GM15510 (cell line): ENCODE measurements around the gene CARF.

Experiments
- POLR2A ChIP-seq: IDR thresholded peaks from 3 replicates; pipeline ENCODE4 v1.6.1; 2011; ENCODE audit warnings: borderline replicate concordance; ENCODE audit not compliant: insufficient read length; ENCODE audit errors: extremely low read depth

The CARF gene

DNA sequence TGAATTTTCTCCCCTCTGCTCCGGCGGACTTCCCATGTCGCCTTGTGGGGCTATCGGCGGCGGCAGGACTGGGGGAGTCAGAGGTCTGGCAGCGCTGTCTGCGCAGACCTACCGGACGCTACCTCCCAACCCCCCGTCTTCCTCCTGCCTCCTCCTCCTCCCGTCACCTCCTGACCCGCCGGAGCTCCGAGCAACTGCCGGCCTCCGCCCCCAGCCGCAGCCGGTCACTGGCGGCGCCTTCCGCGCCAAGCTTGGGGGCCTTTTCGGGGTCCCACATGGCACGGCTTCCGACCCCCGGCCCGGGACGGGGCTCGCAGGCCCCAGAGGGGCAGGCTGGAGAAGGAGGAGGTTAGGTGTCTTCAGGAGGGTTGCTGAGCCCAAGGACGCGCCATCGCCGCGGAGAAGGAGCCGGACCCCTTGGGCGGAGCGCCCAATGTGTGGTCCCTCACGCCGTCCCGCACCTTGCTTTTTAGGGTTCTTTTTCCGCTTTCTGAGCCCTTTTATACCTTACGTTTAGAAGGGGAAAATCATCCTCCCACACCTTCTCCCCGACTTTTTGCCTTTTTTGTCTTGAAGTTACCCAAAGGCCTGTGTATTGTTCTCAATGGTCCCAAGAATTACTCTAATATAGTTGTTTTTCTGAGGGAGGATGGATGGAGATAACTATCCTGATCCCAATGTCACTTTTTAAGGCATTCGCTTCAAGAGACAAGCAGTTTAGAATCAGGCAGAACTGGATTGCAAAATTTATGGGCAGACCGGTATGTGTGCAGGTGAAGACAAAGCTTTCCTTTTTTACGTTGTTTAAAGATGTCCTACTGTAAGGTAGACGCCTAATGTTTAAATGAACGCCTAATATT lies 497 bp downstream of the CARF start:
- TF ChIP-seq POLR2A: peak; percentile 52

DNA sequence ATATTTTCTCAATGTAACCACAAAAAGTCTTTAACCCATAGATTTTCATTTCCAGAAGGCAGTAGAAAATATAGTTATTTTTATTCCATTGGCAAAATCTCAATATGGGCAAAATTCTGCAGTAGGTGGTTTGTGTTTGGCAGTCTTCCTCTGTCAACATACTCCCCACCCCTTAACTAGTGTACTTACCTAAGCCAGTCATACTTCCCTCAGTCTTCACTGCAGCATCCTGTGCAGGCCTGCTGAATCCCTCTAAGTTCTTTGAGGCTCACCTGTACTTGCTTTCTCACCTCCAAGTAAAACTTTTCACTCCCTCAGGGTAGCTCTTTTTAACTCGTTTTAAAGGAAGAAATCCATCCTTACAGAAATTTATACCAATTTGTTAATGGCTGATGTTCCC lies 6.8 kb downstream of the CARF start:
- no peak for TF ChIP-seq POLR2A

DNA sequence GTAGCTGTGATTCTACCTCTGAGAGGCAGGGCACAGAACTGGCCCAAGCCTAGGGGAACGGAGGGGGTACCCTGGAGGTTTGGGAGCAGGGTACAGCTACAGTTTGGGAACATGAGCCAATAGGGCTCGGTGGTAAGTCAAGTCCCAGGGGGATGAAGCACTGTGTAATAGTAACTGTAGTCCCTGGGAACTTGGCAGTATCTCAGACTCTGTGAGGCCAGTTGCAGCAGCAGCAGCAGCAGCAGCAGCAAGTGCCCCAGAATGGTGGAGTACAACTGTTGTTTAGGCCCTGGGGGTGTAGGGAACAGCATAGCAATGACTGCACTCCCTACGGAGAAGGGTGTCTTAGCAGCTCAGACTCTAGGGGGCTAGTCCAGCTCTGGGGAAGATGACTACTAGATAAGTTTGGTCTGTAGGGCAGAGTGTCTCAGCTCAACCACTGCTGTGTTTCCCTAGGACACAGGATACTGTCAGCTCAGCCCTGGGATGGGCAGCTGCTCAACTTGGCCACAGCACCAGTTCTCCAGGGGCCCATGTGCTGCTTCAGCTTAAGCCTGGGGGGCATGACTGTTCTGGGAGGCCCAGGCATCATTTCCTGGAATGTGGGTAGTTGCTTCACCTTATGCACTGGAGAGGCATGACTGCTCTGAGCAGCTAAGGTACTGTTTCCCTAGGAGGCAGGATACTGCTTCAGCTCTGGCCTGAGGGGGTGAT lies 20.5 kb downstream of the CARF start:
- no peak for TF ChIP-seq POLR2A

DNA sequence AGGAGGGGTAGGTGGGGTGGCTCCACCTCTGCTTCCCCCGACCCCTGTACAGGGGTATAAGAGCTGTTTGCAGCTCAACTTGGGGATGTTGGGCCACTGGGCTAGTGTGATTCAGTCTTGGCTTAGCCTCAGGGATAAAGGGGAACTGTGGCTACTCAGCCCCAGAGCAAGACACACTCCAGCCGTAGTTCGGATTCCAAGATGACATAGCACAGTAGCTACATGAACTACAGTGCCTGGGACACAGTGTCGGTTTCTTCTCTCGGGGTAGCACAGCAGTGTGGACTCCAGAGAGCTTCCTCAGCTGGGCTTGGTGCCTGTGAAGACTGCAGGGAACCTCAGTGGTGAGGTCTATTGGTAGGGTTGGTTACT lies 21.1 kb downstream of the CARF start:
- no peak for TF ChIP-seq POLR2A

DNA sequence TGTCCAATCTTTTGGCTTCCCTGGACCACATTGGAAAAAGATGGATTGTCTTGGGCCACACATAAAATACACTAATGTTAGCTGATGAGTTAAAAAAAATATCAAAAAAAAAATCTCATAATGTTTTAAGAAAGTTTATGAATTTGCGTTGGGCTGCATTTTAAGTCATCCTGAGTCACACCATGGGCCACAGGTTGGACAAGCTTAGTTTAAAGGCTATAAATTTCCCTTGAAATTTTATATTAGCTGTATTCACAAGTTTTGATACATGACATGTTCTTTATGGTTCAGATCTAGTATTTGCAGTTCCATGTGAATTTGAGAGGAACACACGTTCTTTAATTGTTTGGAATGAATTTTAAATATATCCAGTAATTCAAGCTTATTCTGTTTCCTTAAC lies 21.9 kb downstream of the CARF start:
- TF ChIP-seq POLR2A: no peak

DNA sequence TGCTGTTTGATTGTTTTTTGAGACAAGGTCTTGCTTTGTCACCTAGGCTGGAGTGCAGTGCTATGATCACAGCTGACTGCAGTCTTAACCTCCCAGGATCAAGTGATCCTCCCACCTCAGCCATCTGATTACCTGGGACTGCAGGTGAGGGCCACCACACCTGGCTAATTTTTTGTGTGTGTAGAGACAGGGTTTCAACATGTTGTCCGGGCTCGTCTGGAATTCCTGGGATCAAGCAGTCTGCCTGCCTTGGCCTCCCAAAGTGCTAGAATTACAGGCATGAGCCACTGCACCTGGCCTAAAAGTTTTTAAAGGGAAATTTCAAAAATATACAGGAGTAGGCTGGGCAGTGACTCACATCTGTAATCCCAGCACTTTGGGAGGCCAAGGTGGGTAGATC lies 22.4 kb downstream of the CARF start:
- TF ChIP-seq POLR2A: no peak

DNA sequence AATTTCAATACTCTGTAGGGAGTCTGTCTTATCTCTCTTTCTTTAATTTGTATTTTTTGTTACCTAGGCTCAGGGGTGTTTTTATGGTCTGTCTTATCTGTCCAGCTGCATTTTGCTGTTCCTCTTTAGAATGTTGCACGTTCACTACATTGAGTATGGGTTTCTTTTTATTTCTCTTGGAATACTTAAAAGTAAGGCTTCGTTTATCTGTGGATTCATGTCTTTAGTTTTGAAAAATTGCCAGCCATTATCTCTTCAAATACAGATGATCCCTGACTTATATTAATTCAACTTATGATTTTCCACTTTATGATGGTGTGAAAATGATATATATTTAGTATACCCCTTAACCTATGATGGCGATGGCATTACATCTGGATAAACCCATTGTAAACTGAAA lies 26.9 kb downstream of the CARF start:
- TF ChIP-seq POLR2A: no peak

DNA sequence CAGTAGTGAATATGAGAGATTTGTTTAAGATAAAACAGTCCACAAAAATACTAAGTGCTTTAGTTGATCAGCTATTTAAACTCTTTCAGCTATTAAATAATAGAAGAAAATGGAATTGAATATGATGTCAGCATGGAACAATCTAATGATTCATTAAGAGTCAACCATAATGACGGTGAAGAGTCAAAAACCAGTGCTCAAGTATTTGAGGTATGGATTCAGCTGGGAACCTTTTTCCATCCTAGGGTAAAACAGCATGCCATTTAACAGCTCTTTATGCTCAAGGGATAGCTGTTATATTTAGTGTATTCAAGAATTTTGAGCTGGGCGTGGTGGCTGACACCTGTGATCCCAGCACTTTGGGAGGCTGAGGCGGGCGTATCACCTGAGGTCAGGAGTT lies 29.7 kb downstream of the CARF start:
- TF ChIP-seq POLR2A: no peak

DNA sequence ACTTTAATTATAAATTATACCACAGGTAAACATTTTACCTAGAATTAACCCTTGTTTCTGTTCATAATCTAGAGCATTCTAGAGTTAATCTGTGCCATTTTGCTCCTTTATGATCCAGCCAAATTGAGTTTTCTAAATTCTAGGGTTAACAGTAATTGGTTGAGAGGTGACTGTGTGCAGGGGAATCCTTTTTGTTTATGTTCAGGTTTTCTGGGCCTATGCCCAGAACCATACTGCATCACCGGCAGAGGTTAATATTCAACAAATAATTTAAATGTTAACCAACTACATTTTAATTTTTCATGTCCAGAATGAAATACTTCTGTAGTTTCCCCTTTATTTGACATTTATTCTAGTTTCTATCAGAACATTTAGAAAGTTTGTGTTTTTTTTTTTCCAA lies 32.3 kb downstream of the CARF start:
- no peak for TF ChIP-seq POLR2A

DNA sequence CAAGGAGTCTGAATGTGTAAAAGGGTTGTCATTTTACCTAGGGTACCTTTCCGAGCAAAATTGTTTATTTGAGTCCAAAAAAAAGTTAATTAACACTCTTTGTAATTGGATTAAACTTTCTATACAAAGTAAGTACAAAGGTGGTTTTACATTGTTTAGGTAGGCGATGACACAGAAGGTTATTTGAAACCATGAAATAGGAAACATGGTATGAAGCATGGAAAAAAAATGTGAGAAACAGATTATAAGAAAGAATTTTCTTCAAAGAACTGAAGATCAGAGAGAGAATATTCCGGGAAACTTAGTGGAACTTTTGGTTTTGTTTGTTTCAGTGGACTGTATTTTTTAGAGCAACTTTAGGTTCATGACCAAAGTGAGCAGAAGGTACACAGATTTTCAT lies 32.7 kb downstream of the CARF start:
- no peak for TF ChIP-seq POLR2A

DNA sequence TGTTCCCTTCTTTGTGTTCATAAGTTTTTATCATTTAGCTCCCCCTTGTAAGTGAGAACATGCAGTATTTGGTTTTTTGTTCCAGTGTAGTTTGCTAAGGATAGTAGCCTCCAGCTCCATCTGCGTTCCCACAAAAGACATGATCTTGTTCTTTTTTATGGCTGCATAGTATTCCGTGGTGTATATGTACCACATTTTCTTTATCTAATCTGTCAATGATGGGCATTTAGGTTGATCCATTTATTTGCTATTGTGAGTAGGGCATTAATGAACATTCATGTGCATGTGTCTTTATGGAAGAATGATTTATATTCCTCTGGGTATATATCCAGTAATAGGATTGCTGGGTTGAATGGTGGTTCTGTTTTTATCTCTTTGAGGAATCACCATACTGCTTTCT lies 33.4 kb downstream of the CARF start:
- no peak for TF ChIP-seq POLR2A

DNA sequence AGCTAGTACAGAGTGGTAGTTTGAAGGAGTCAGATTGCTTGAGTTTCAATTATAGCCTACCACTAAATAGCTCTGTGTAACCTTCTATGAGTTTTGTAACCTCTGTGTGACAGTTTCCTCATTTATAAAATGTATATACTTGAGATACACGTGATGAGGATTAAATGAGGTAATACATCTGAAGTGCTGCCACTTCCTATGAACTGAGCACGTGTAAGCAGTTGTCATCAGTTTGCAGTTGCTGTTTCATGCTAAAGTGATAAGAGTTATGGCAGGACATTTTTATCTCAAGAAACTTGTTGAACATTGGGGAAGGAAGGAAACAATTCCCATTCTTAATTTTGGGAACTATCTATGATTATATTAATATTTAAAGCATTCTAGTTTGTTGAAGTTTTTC lies 38.5 kb downstream of the CARF start:
- no peak for TF ChIP-seq POLR2A

DNA sequence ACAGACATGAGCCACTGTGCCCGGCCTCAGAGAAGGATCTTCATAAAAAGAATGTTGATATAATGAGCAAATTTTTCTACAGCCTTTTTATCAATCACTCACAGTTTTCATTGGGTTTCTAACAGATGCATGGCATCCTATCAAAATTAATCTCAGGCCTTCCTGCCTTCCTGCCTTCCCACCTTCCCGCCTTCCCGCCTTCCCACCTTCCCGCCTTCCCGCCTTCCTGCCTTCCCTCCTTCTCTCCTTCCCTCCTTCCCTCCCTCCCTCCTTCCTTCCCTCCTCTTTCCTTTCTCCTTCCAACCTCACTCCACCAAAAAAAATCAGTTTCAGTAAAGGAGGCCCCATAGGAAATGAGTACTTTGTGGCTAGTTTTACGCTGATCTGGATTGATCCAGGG lies 48.4 kb downstream of the CARF start:
- TF ChIP-seq POLR2A: no peak

DNA sequence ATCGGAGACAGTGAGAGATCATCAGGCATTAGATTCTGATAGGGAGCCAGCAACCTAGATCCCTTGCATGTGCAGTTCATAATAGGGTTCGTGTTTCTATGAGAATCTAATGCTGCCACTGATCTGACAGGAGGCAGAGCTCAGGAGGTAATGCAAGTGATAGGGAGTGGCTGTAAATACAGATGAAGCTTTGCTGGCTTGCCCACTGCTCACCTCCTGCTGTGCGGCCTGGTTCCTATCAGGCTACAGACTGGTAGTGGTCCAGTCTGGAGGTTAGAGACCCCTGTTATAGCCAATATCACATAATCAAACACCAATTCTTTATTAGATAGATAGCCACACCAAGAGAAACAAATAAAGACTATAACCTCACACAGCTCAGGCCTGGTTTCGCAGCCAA lies 51.6 kb downstream of the CARF start:
- TF ChIP-seq POLR2A: no peak

DNA sequence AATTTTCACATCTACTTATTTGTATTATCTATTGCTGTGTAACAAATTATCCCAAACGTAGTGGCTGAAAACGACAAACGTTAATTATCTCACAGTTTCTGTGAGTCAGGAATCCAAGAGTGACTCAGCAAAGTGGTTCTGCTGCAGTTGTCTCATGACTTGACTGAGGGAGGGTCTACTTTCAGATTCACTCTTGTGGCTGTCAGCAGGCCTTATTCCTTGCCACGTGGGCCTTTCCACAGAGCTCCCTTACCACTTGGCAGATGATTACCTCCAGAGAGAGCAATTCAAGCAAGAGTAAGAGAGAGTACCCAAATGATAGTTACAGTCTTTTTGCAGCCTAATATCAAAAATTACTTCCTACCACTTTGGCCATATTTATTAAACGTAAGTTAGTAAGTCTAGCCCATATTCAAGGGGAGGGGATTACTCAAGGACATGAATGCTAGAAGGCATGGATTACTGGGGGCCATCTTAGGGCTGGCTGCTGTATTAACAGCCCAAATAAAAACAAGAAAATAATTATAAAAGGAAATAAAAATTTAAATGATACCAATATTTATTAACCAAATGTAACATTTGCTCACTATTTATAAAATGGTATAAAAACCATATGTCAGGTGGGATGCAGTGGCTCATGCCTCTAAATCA lies 53.9 kb downstream of the CARF start:
- no peak for TF ChIP-seq POLR2A

DNA sequence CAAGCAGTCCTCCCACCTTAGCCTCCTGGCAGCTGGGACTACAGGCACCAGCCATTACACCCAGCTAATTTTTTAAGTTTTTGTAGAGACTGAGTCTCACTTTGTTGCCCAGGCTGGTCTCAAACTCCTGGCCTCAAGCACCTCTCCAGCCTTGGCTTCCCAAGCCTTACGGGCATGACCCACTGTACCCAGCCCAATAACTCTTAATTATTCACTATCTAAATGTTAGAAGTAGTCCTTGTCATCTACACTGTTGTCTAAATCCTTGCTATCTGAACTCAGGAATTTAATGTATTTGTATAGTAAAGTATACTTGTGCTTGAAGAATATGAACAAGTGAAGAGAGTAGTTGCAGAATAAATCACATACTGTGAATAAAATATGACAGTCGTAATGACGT lies 64.7 kb downstream of the CARF start:
- no peak for TF ChIP-seq POLR2A

DNA sequence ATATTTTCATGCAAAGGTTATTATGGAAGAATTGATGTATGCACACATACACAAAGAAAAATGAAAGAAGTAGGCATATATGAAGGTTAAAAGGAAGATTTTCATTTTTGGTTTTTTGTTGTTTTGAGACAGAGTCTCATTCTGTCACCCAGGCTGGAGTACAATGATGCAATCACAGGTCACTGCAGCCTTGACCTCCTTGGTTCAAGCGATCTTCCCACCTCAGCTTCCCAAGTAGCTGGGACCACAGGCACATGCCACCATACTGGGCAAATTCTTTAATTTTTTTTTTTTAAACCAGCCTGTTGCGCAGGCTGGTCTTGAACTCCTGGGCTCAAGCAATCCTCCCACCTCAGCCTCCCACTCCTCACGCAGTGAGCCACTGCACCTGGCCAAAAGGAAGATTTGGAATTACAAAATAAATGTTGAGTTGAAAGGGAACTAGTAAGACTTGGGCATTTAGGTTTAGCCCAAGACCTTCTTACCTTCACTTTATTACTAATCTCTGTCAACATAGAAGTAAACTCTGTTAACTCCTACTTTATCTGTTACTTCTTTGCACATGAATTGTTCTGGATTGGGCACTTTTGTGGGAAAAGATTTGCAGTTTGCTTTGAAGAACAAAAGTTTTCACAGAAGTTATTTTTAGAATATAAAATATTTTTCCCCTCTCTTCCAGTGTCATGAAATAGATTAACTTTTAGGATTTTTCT lies 70.9 kb downstream of the CARF start:
- TF ChIP-seq POLR2A: no peak
